ENCODE data around the gene ERFL.
A peak's percentile ranks its signal among the peaks of the same experiment; 100 is the strongest.

Gene ERFL

DNA sequence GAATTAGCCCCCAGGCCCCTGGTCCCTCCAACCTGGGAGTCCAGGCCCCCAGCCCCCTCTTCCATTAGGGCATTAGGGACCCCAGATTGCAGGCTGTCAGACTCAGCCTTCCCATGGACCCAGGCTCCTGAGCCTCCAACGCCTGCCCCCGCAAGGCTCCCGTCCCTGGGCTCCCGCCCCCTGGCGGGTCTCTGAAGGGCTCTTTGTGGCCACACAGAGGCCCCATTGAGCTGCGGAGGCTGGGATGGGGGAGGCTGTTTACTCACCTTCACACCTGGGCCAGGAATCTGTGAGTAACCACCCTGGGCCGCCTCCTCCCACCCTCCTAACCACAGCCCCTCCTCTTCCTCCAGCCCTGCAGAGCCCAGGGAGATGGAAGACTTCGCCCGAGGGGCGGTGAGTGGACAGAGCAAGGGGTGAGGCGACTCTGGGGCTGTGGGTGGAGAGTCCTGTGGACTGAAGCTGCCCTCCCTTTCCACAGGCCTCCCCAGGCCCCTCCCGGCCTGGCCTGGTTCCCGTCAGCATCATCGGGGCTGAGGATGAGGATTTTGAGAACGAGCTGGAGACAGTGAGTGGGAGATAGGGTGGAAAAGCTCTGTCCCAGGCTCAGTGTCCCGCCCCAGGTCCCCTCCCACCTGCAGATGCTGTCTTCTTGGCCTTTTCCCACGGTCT, 40.4 kb downstream of the ERFL start:
- H3K4me2 ChIP-seq (ENCODE audit: low read length): no peak overlapping the region
- peaks cover 17% of the 10 kb centered on the region for H3K79me2 ChIP-seq
- no peak overlapping the region for H2AFZ ChIP-seq
- H3K9me3 ChIP-seq (ENCODE audit: control insufficient read depth, low read length): no peaks in the 10 kb centered on the region
- H3K27ac ChIP-seq: no peak overlapping the region
- TF ChIP-seq, protein P1, sequence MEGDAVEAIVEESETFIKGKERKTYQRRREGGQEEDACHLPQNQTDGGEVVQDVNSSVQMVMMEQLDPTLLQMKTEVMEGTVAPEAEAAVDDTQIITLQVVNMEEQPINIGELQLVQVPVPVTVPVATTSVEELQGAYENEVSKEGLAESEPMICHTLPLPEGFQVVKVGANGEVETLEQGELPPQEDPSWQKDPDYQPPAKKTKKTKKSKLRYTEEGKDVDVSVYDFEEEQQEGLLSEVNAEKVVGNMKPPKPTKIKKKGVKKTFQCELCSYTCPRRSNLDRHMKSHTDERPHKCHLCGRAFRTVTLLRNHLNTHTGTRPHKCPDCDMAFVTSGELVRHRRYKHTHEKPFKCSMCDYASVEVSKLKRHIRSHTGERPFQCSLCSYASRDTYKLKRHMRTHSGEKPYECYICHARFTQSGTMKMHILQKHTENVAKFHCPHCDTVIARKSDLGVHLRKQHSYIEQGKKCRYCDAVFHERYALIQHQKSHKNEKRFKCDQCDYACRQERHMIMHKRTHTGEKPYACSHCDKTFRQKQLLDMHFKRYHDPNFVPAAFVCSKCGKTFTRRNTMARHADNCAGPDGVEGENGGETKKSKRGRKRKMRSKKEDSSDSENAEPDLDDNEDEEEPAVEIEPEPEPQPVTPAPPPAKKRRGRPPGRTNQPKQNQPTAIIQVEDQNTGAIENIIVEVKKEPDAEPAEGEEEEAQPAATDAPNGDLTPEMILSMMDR (IDR thresholded peaks at IDR 0.05): peak; percentile 7
- H3K27me3 ChIP-seq (ENCODE audit: control insufficient read depth, insufficient read depth, low read length): no peaks in the 10 kb centered on the region
- H3K9ac ChIP-seq: no peak overlapping the region
- peaks cover 10% of the 10 kb centered on the region for H3K4me1 ChIP-seq
- H3K36me3 ChIP-seq (ENCODE audit: control insufficient read depth, insufficient read depth, low read length): no peaks in the 10 kb centered on the region
- no peak overlapping the region for H3K4me3 ChIP-seq (ENCODE audit: low read depth, low read length)

DNA sequence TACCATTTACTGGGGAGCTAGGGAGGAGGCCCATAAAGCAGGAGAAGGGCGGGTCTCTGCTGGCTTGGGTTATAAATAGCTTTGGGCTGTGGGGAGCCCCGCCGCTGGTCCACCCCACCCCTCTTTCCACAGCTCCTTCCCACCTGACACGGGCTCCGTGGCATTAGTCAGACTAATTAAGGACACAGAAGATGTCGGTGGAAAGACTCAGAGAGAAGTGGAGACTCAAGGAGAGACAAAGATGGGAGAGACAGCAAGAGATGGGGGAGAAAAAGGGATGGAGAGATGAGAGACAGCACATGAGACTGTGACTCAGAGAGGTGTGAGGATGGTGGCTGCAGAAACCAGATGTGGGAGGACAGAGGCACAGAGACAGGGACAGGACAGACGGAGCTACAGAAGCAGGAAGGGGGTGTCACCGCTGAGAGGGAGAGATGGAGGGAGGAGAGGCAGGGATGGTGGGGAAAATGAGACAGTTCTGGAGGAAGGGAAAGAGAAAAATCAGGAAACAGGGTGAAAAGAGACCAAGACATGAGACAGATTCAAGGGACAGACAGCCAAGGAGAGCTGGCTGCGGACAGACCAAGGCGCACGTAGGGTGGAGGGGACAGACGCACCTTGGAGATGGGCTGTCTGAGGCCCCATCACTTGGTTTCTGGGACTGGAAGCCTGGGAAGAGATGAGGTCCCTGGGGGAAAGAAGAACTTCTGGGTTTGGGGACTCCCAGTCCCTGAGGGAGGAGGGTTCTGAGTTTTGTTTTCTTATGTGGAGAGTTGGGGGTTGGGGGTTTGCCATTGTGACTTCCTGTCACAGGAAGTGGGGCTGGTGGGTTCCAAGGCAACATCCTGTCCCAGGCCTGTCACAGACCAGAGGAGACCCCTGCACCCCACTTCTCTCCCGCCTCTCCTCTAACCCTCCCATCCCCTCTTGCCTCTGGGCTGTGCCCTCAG, 41.2 kb downstream of the ERFL start:
- Histone ChIP-seq H3K4me2 (ENCODE audit: low read length) (no peak overlapping the region), H3K9me3 (ENCODE audit: control insufficient read depth, low read length) (no peaks in the 10 kb centered on the region), H2AFZ (no peak overlapping the region), H3K9ac (no peak overlapping the region), H3K27ac (no peak overlapping the region), H3K36me3 (ENCODE audit: control insufficient read depth, insufficient read depth, low read length) (no peaks in the 10 kb centered on the region), H3K4me1 (peaks cover 10% of the 10 kb centered on the region), H3K4me3 (ENCODE audit: low read depth, low read length) (no peak overlapping the region), H3K27me3 (ENCODE audit: control insufficient read depth, insufficient read depth, low read length) (no peaks in the 10 kb centered on the region), H3K79me2 (peaks cover 17% of the 10 kb centered on the region)
- TF ChIP-seq, protein P1 (IDR thresholded peaks at IDR 0.05): no peak

DNA sequence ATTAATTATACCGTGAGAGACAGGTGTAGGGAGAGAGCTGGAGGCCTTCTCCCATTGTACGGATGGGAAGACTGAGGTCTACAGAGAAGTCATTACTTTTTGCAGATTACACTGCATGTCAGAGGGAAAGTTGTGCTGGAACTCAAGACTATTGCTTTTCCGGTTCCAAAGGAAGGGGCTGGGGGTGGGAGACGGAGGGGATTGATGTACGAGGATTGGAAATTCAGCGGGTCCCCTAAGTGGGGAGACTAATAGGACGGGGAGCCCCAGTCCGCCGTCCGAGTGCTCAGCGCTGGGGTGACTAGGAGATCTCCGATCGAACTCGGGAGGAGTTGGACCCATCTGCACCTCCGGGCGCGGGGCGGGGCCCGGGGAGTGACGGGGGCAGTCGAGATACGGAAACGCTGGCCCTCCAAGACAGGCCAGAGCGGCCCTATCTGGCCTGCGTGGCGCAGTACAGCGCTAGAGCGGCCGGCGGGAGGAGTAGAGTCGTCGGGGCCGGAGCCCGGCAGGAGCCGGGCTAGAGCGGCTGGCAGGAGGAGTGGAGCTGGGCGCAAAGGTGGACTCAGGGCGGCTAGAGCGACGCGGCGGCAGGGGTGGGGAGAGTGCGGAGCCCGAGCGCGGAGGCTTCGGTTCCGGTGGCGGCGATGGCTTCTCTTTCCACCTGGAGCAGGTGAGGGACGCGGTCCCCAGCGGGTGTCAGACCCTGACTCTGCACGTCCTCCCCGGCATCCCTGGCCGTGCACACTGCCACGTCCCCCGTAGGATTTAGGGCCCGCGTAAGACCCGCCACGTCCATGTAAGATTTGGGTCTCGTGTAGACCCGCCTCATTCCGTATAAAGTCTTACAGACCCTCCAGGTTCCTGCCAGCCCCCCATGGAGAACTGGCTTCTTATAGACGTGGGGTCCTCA, 44.2 kb downstream of the ERFL start:
- peak overlapping the region; percentile 85 for H3K4me2 ChIP-seq (ENCODE audit: low read length)
- peaks cover 17% of the 10 kb centered on the region for H3K79me2 ChIP-seq
- H3K4me3 ChIP-seq (ENCODE audit: low read depth, low read length): peak overlapping the region; percentile 86
- TF ChIP-seq, protein P1 (IDR thresholded peaks at IDR 0.05): no peak
- H3K4me1 ChIP-seq: peaks cover 10% of the 10 kb centered on the region
- H3K36me3 ChIP-seq (ENCODE audit: control insufficient read depth, insufficient read depth, low read length): no peaks in the 10 kb centered on the region
- peak overlapping the region; percentile 95 for H2AFZ ChIP-seq
- no peaks in the 10 kb centered on the region for H3K27me3 ChIP-seq (ENCODE audit: control insufficient read depth, insufficient read depth, low read length)
- peak overlapping the region; percentile 77 for H3K9ac ChIP-seq
- H3K27ac ChIP-seq: peak overlapping the region; percentile 42
- H3K9me3 ChIP-seq (ENCODE audit: control insufficient read depth, low read length): no peaks in the 10 kb centered on the region

DNA sequence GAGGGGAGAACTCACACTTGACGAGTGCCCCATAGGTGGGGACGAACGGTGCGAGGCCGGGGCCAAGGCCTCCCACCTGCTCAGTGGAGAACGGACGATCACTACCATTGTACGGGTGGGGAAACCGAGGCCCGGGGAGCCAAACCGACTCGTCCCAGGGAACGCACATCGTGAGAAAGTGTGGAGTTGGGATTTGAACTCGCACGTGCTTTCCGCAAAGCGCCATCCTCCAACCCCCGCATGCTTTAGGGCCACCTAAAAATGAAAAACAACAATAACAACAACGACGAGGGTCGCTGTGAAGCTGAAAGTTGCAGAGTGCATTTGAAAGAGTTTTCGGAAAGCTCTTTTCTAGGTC, 44.8 kb downstream of the ERFL start:
- Histone ChIP-seq H3K27me3 (ENCODE audit: control insufficient read depth, insufficient read depth, low read length) (no peaks in the 10 kb centered on the region), H3K79me2 (peaks cover 17% of the 10 kb centered on the region), H3K4me2 (ENCODE audit: low read length) (peak overlapping the region; percentile 81), H3K36me3 (ENCODE audit: control insufficient read depth, insufficient read depth, low read length) (no peaks in the 10 kb centered on the region), H3K9me3 (ENCODE audit: control insufficient read depth, low read length) (no peaks in the 10 kb centered on the region), H3K27ac (peak overlapping the region; percentile 42), H3K9ac (no peak overlapping the region), H2AFZ (peak overlapping the region; percentile 95), H3K4me1 (peaks cover 10% of the 10 kb centered on the region), H3K4me3 (ENCODE audit: low read depth, low read length) (peak overlapping the region; percentile 70)
- TF ChIP-seq, protein P1 (IDR thresholded peaks at IDR 0.05): no peak

Data from parathyroid adenoma (tissue), 2 donors.